ENCODE measurements around the gene ADIPOR2.
"Not testable (repeated sequence)": the region's sequence is repeated elsewhere in the genome, so short reads cannot be mapped to it uniquely, and the experiment has no call there.

Gene ADIPOR2

DNA sequence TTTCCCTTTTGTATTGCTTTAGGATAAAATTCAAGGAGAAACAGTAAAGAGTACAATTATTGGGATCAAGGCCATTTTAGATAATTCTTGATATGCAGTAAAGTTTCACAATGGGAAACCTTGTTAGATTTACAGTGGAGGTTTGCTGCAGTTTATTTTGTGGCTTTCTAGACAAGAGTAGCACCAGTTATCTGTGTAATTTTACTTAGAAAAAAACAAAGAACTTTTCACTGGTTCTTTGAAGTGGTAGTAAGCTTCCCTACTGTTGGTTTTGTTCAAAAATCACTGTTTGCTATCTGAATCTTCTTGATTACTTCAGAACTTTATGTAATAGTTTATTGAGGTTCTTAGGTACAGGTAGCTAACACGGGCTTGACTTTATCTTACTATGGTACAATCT is 42.0 kb downstream of the ADIPOR2 start:
- DNase-seq (ENCODE audit: low read depth in 2 of 2), result no peak

DNA sequence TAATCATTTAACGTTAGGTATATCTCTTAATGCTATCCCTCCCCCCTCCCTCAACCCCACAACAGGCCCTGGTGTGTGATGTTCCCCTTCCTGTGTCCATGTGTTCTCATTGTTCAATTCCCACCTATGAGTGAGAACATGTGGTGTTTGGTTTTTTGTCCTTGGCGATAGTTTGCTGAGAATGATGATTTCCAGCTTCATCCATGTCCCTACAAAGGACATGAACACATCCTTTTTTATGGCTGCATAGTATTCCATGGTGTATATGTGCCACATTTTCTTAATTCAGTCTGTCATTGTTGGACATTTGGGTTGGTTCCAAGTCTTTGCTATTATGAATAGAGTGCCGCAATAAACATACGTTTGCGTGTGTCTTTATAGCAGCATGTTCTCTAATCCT is 42.8 kb downstream of the ADIPOR2 start:
- DNase-seq (ENCODE audit: low read depth in 2 of 2), result not testable (repeated sequence)

GRCh38 chr12:1737652-1738286 is 46.9 kb downstream of the ADIPOR2 start:
- DNase-seq (ENCODE audit: low read depth in 2 of 2), result no peak

DNA sequence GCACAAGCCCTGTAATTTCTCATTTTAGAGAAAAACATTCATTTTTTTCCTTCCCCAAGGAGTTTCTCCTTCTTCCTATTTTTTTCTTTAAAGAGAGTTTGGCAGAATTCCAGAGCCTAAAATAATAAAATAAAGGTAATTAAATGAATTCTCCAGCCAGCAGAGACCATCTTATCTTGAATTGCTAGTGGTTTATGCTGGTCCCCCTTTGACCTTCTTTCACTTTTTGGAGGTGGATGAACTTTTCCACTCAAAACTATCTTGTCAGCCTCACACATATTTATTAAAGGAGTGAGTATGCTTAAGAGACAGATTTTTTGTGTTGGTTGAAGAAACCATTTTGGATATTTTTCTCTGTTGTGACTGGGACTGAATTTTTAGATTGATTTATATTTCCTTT is 47.6 kb downstream of the ADIPOR2 start:
- DNase-seq (ENCODE audit: low read depth in 2 of 2), result no peak

DNA sequence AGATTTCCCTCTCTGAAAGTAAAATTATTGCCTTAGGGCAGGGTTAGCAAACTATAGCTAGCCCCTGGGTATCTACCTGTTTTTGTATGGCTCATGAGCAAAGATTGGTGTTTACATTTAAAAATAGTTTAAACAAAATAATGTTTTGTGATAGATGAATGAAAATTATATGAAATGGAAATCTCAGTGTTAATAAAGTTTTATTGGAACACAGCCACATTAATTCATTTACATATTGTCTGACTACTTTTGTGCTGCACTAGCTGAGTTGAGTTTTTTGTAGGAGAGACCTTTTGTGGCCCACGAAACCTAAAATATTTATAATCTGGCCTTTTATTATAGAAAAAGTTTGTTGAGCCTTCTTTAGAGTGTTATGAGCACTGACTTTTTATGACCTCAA is 48.5 kb downstream of the ADIPOR2 start:
- DNase-seq (ENCODE audit: low read depth in 2 of 2), result no peak

DNA sequence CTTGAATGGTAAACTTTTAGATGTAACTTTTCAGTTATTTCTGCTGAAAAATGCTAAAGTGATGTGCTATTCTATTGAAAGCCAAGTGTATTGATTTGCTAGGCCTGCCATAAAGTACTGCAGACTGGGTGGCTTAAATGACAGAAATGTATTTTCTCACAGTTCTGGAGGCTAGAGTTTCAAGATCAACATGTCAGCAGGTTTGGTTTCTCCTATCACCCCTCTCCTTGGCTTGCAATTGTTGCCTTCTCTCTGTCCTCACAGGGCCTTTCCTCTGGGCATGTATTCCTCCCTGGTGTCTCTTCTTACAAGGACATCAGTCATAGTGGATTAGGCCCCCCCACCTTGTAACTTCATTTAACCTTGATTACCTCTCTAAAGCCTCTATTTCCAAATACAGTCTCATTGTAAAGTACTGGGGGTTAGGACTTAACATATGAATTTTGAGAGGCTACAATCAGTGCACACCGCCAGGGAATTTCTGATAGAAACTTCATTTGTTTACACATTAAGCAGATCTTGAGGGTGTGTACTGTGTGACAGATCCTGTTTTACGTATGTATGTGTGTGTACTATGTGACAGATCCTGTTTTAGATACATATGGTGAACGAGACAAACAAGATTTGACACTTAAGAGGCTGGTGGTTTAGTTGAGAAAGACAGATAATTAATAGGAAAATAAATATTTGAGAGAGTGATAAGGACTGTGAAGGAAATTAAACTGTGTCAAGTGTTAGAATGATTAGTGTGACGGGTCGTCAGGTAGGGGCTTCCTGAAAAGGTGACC is 49.5 kb downstream of the ADIPOR2 start:
- no peak for DNase-seq (ENCODE audit: low read depth in 2 of 2)

DNA sequence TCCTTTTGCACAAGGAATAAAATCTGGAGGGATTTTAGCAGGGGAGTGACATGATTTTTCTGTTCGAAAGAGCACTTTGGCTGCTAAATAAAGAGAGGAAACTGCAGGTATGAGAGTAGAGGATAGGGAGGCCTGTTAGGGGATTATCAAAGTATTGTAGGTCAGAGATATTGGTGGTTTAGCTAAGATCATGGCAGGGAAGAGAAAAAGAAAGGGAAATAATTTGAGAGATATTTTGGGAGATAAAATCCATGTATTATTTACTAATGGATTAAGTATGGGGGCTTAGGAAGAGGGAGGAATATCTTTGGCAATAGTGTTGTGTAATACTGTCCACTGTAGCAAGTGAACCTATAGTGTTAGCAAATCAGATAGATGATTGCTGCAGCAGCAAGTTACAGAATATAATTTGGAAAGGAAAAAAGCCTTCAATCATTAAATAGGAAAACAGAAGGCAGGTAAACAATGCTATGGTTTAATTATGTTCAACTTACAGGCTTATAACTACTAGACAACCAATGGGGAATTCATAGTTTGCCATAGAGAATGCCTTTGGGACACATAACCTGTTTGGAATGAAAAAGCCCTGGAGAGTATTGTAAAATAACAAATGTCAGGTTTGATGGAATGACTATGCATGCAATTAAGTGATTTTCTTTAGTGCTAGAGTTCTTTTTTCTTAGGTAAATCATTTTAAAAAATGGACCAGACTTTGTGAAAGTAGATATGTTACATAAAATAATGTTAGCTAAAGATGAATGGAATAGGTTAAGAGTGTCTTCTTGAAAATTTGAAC is 50.5 kb downstream of the ADIPOR2 start:
- no peak for DNase-seq (ENCODE audit: low read depth in 2 of 2)

DNA sequence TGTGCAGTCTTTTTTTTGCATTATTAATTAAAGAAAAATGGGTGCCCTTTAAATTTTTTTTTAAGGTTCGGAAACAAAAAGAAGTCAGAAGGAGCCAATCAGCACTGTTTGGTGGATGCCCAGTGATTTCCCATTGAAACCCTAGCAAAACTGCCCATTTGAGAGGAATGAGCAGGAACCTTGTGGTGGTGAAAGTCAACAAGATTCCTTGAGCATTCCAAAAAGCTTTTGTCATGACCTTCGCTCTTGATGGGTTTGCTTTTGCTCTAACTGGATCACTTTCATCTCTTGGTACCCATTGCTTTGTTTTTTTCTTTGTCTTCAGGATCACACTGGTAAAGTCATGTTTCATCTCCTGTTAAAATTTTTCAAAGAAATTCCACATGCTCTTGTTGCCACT is 54.1 kb downstream of the ADIPOR2 start:
- no peak for DNase-seq (ENCODE audit: low read depth in 2 of 2)

- DNase-seq (ENCODE audit: low read depth in 2 of 2), result no peak
Measured at GRCh38 chr12:1747609-1748008, 56.7 kb downstream of the ADIPOR2 start.

GRCh38 chr12:1749019-1749418 is 58.1 kb downstream of the ADIPOR2 start:
- DNase-seq (ENCODE audit: low read depth in 2 of 2), result no peak

DNA sequence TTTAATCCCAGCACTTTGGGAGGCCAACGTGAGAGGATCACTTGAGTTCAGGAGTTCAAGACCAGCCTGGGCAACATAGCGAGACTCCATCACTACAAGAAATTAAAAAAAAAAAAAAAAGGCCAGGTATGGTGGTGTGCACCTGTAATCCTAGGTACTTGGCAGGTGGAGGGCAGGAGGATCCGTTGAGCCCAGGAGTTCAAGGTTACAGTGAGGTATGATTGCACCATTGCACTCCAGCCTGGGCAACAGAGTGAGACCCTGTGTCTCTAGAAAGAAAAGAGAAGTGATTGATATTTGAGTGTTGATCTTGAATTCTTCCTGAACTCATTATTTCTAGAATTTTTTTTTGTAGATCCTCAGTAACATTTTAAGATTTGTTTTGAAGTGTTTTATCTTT is 59.4 kb downstream of the ADIPOR2 start:
- DNase-seq (ENCODE audit: low read depth in 2 of 2), result no peak

DNA sequence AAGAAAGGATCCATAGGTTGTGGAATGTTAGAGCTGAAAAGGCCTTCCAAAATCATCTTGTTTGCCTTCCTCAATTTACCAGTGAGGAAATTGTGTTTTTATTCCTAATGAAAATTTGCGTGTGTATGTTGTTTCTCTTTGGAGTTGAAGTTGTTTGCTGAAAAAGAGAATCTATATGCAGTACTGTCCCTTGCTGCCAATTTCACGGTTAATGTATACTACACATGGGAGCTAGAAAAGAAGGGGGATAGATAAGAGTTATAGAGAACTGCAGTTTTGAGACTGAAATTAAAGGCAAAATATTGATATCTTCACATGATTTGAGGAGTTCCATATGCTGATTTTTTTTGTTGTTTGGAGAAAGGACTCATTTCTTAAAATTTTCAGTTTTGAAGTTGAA is 67.5 kb downstream of the ADIPOR2 start:
- DNase-seq (ENCODE audit: low read depth in 2 of 2), result no peak

DNA sequence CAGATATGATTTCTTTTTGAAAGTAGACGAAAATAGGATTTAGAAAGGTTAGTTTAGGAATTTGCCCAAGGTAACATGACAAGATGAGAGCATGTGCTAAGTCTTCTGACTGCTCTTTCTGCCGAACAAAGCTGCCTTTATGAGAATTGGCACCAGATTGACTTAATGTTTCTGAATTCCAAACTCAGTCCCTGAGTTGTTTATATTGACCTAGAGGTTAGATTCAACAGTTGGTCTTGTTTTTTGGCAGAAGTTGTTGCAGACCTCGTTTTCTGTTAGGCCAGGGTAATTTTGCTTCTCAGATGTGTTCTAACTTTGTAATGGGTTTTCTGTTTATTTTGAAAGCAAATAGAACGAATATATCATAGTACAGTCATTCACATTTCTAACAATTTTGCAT is 68.0 kb downstream of the ADIPOR2 start:
- DNase-seq (ENCODE audit: low read depth in 2 of 2), result no peak

DNA sequence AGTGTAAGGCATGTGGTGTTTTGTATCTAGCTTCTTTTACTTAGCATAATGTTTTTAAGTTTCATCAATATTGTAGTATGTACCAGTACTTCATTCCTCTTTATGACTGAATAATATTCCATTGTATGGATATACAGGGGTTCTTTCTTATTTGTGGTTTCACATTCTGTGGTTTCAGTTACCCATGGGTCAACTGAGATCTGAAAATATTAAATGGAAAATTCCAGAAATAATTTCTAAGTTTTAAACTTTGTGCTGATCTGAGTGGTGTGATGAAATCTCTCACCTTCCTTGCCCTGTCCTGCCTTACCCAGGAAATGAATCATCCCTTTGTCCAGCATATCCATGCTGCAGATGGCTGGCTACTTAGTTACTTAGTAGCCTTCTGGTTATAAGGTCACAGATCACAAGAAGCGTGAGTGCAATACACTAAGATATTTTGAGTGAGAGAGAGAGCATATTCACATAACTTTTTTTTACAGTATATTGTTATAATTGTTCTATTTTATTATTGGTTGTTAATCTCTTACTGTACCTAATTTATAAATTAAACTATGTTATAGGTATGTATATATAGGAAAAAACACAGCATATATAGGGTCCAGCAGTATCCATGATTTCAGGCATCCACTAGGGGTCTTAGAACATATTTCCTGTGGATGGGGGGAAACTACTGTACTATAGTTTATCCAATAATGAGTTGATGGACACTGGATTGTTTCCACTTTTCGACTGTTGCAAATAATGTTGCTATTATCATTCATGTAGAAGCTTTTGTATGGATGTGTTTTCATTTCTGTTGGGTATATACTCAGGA is 69.9 kb downstream of the ADIPOR2 start:
- no peak for DNase-seq (ENCODE audit: low read depth in 2 of 2)

GRCh38 chr12:1761857-1762256 is 71.0 kb downstream of the ADIPOR2 start:
- DNase-seq (ENCODE audit: low read depth in 2 of 2), result no peak

DNA sequence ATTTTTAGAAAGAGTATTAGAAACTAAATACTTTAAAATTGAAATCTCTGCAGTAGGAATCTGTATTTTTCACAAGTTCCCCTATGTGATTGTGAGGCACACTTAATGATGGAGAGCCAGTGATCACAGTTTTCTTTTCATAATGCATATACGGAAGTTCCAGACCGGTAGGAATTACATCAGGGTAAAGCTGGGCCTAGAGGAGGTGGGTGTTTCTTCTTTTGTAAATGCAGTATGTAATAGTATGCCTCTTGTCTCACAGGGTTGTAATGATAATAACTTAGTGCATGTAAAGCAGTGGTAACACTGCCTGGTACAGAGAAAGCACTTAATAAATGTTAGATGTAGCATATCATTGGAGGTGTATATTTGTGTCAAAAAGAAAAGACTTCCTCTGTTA is 72.3 kb downstream of the ADIPOR2 start:
- no peak for DNase-seq (ENCODE audit: low read depth in 2 of 2)

GRCh38 chr12:1766110-1766509 is 75.2 kb downstream of the ADIPOR2 start:
- no peak for DNase-seq (ENCODE audit: low read depth in 2 of 2)

GRCh38 chr12:1767407-1768090 is 76.7 kb downstream of the ADIPOR2 start:
- no peak for DNase-seq (ENCODE audit: low read depth in 2 of 2)

GRCh38 chr12:1768615-1769014 is 77.7 kb downstream of the ADIPOR2 start:
- DNase-seq (ENCODE audit: low read depth in 2 of 2), result no peak

- no peak for DNase-seq (ENCODE audit: low read depth in 2 of 2)
Measured at GRCh38 chr12:1769809-1770494, 79.1 kb downstream of the ADIPOR2 start.
